Coronary artery (tissue), 2 donors: ENCODE data around the gene RBM18.

ENCODE experiments used
- DNase-seq: peaks from one replicate; pipeline ENCODE4 v3.0.0-alpha.2; 2017; ENCODE audit warnings: low spot score
- H3K27ac ChIP-seq, 2 donors: fragments of 200-600 bp; sonication (generic); one replicate each; pipeline ENCODE4 v1.5.1; 2016 to 2019
- H3K4me3 ChIP-seq: fragments of 200-600 bp; sonication (generic); 2 replicates; pipeline ENCODE4 v1.5.1; 2016; ENCODE audit warnings: mild to moderate bottlenecking, moderate library complexity
- CTCF ChIP-seq: fragments of 200-600 bp; sonication (generic); IDR thresholded peaks from one replicate; pipeline ENCODE4 v1.5.1; 2019; ENCODE audit warnings: antibody characterized with exemption

RBM18 gene

GRCh38 chr9:122246666-122247065 lies 18.0 kb downstream of the RBM18 start:
- DNase-seq = no peak
- no peak for TF ChIP-seq CTCF
- Histone ChIP-seq H3K27ac (no peak overlapping the region), H3K4me3 (no peak overlapping the region)

GRCh38 chr9:122244349-122244748 lies 20.3 kb downstream of the RBM18 start:
- no peak for TF ChIP-seq CTCF
- Histone ChIP-seq H3K4me3 (no peak overlapping the region), H3K27ac (no peak overlapping the region)
- DNase-seq = no peak

- TF ChIP-seq CTCF = no peak
- H3K4me3 ChIP-seq = no peak overlapping the region
- DNase-seq = no peak
- H3K27ac ChIP-seq = no peak overlapping the region
Measured at GRCh38 chr9:122239722-122240121, 24.9 kb downstream of the RBM18 start.

GRCh38 chr9:122236681-122237080 lies 28.0 kb downstream of the RBM18 start:
- no peak for DNase-seq
- Histone ChIP-seq H3K27ac (no peak overlapping the region), H3K4me3 (no peak overlapping the region)
- no peak for TF ChIP-seq CTCF

GRCh38 chr9:122234022-122234748 lies 30.5 kb downstream of the RBM18 start:
- Histone ChIP-seq H3K4me3 (no peak overlapping the region), H3K27ac (no peak overlapping the region)
- no peak for DNase-seq
- no peak for TF ChIP-seq CTCF

- no peak for DNase-seq
- TF ChIP-seq CTCF = no peak
- Histone ChIP-seq H3K4me3 (no peak overlapping the region), H3K27ac (no peak overlapping the region)
Measured at GRCh38 chr9:122232796-122233306, 31.8 kb downstream of the RBM18 start.

GRCh38 chr9:122229485-122229837 lies 35.2 kb downstream of the RBM18 start:
- Histone ChIP-seq H3K4me3 (peak overlapping the region; percentile 64), H3K27ac (no peak overlapping the region)
- no peak for DNase-seq
- no peak for TF ChIP-seq CTCF
